ENCODE results near the gene CEMIP2.

- TF ChIP-seq CTCF (IDR thresholded peaks at IDR 0.05; ENCODE audit: insufficient read depth, low read length, poor library complexity, severe bottlenecking) (no peak), EZH2phosphoT487 (conservative IDR thresholded peaks at IDR 0.05; ENCODE audit: low read length) (no peak)
These were observed 9.5 kb downstream of the CEMIP2 start for GRCh38 chr9:71758785-71759184.

Measured in SU-DHL-6 (cell line).